NCI-H510A (cell line): ENCODE data around the gene WNK2.

ENCODE experiments used
- DNase-seq: peaks from one replicate; lab custom pipeline; 2025; lab: John Stamatoyannopoulos, UW

The WNK2 gene

DNA sequence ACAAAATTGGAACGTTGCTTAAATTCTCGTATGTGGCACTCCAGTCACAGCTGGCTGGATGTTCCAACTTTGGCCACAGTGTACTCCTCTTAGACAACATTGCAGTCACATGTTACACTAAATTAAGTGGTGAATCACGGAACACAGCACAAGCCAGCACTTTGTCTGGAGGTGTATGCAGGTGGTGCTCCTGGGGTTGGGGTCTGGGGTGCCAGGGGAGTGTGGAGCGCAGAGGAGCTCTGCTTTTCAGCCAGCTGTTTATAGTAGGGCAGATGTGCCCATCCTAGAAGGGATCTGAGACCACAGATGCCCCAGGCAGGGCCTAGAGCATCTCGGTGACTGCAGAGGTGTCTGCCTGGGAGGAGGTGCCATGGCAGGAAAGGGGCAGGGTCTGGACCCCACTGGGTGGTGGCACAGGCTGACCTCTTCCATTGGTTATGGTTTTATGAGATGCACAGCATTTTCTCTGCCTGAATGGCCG, 82.6 kb downstream of the WNK2 start:
- no peak for DNase-seq

DNA sequence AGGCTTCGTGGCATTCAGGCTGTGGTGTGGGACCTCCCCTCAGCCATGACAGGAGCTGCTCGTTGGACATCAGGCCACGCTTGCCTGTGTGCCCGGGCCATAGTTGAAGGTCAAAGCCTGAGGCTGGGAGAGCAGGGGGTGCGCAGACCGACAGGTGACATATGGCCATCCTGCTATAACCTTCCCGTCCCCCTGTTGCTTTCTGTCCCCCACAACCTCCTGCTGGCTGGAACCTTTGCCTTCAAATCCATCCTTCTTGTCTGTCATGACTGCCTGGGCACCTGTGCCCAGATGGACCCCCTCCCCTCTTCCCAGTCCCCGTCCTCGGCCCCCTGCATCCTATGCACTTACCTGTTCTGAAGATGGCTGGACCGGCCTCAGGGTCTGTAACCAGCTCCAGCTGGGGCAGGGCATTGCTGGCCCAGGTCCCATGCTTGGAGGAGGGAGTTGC, 83.2 kb downstream of the WNK2 start:
- no peak for DNase-seq

DNA sequence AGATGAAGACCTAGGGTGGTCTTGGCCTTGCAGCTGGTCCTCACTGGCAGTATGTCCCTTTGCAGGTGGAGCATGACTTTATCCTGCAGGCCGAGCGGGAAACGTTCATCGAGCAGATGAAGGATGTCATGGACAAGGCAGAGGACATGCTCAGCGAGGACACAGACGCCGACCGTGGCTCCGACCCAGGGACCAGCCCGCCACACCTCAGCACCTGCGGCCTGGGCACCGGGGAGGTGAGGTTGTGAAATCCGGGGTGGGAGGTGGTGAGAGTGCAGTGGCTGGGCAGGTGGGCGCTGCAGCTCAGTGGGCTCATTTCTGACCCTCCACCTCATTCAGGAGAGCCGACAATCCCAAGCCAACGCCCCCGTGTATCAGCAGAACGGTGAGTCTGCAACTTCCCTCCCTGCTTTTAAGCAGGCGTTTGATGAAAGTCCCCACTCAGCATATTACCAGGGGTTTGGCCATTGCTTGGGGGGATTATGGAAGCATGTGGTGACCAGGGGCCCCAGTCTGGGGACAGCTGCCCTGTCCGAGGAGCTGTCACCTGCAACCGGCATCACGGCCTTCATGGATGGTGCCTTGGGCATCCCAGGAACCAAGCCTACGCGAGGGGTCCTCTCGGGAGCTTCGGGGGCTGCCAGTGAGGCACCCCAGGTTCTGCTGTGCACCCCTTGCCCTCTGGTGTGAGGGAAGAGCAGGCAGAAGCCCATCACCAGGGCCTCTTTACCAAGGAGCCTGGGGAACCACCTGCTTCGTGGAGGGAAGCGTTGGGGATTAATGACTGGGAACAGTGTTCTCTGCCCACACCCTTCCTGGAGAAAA, 84.0 kb downstream of the WNK2 start:
- DNase-seq = no peak

DNA sequence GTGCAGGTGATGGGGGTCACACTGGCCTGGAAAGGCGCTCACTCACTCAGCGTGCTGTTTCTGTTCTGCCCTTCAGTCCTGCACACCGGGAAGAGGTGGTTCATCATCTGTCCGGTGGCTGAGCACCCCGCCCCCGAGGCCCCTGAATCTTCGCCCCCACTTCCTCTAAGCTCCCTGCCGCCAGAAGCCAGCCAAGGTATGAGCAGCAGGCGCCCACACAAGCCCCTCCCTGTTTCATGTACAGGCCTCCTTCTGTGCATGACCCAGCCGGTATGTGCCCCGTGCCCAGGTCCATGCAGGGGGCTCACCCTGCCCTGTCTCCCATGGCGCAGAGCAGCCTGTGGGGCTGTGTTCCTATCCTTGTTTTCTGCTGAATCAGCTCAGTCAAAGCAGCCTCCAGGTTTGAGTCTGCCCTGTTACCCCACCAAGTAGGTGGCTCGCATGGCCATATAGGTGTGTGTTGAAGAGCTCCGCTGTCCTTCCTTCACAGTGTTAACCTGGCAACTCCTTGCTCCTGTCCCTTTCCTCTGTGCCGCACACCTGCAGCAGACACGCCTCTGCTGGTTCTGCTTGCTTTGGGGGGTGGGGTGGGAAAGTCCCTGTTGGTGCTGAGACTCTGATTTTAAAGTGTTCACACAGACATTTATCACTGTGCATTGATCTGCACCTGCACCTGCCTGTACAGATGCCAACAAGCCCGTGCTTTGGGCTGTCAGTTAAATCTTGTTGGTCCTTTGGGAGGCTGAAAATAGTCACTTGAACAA, 84.8 kb downstream of the WNK2 start:
- peak; percentile 83 for DNase-seq

DNA sequence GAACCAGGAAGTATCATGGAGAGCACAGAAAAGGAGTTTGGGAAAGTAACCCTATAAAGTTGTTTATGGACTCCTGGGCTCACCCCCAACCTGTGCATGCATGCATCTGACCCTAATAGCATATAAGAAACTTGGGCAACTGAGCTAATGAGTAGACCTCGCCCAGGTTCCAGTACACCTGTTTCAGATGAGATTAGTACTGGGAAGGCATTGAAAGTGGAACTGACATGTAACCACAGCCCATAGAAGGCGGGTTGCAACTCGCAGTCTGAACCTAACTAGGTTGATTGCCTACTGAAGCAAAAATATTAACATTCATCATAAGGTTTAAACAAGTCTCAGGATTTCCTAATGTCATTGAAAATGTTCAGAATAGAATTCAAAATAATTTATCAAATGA, 87.0 kb downstream of the WNK2 start:
- no peak for DNase-seq

DNA sequence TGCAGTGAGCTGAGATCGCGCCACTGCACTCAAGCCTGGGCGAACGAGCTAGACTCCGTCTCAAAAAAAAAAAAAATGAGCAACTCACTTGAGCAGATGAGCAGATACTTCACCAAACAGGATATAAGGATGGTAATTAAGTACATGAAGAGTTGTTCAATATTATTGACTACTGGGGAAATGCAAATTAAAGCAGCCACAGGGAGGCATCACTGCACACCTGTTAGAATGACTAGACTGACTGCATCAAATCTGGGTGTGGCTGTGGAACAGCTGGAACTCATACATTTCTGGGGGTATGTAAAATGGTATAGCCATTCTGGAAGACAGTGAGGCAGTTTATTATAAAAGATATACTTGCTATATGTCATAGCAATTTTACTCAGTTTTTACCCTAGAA, 93.0 kb downstream of the WNK2 start:
- DNase-seq = no peak

DNA sequence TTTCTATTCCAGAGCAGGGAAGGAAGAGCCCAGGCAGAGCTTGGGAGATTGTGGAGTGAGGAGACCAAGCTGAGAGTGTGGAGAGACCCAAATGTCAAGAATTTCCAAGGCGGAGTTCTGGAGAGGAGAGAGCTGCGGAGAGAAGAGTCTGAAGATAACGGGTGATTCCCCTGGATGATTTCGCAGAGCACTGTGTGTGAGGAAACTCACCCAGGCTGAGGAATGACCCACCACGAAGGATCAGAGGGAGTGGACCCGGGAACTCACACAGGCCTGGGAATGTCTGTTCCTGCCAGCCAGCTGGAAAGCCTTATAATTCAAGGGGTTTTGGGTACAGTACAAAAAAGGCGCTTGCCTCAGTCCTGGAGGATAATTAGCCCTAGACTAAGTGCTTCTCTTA, 94.2 kb downstream of the WNK2 start:
- DNase-seq = no peak

DNA sequence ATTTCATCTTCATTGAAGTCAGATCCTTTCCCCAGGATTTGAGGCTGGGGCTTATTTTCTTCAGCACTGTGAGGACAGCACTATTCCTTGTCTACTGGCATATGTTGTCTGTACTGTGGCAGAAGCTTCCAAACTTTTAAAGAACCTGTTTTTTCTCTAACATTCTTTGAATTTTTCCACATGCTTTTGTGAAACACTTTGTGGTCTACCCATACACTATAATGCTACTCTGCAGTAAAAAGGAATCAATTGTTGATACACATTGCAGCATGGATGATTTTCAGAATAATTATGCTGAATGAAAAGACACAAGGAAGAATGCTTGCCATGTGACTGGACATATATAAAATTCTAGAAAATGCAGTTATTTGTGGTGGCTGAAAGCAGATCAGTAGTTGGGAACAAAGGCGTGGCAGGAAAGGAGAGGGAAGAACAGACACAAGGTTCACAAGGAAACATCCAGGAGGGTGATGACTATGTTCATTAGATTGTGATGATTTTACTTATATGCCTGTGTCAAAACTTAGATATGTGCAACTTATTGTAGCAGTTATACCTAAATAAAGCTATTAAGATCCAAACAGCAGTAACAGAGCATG, 96.8 kb downstream of the WNK2 start:
- DNase-seq = no peak

DNA sequence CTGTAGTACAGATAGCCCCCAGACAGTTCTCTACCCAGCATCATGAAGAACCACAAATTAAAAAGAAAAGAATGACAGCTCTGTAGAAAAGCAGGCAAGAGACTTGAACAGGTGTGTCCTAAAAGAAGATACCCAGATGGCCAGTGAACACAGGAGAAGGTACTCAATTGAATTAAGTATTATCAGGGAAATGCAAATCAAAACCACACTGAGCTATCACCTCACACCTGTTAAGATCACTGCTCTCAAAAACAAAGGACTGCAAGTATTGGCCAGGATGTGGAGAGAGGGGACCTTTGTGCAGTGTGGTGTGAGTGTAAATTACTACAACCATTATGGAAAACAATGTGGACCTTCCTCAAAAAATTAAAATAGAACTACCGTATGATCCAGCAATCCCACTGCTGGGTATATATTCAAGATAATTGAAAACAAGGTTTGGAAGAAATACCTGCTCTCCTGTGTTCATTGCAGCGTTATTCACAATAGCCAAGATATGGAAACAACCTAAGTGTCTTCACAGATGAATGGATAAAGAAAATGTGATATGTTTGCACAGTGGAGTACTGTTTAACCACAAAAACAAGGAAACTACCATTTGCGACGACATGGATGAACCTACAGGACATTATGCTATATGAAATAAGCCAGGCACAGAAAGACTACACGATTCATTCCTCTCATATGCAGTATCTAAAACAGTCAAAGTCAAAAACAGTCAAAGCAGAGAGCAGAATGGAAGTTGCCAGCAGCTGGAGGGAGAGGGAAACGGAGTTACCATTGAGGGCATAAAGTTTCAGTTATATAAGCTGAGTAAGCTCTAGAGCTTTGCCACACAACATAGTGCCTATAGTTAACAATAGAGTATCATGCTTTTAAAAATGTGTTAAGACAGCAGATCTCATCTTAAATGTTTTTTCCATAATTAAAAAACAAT, 102.6 kb downstream of the WNK2 start:
- peak; percentile 6 for DNase-seq

DNA sequence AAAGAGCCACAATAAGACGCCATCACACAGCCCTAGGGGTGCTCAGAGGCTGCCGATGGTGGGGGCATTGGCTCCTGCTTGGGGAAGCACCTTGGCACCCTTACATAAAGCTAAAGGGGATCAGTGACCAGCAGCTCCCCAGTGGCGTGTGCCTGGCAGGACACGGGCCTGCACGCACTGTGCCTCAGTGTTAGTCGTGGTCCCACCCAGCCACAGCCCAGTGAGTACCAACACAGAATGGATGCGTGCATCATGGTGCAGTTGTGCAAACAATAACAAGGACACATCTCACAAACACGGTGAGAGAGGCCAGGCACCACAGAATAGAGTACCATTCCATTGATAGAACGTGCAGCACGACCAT, 103.2 kb downstream of the WNK2 start:
- no peak for DNase-seq

DNA sequence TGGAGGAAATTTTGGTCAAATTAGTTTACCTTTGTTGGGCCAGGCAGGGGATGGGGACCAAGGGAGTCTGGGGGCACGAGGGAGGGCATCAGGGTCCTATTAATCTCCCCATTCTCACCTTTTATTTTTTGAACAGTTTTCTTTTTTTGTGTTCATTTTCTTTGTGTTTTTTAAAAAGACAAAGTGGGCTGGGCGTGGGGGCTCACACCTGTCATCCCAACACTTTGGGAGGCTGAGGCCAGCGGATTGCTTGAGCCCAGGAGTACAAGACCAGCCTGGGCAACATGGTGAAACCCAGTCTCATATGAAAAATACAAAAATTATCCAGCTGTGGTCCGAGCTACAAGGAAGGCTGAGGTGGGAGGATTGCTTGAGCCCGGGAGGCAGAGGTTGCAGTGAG, 103.7 kb downstream of the WNK2 start:
- DNase-seq = no peak

DNA sequence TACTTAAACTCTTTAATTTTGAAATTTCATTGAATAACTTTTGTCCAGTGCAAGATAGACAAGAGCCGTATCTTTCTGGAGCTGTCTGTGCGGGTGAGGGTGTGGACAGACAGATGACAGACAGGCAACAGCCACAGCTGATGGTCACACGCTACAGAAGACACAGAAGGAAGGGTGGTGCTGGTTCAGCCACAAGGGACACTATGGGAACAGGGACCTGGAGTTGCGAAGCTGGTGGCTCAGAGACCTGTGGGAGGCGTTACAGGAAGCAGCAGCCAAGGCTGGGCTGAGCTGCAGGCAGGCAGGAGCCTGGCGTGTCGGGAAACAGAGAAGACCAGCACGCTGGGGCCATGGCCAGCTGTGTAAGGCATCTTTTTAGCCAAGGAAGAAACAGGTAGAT, 104.4 kb downstream of the WNK2 start:
- no peak for DNase-seq

DNA sequence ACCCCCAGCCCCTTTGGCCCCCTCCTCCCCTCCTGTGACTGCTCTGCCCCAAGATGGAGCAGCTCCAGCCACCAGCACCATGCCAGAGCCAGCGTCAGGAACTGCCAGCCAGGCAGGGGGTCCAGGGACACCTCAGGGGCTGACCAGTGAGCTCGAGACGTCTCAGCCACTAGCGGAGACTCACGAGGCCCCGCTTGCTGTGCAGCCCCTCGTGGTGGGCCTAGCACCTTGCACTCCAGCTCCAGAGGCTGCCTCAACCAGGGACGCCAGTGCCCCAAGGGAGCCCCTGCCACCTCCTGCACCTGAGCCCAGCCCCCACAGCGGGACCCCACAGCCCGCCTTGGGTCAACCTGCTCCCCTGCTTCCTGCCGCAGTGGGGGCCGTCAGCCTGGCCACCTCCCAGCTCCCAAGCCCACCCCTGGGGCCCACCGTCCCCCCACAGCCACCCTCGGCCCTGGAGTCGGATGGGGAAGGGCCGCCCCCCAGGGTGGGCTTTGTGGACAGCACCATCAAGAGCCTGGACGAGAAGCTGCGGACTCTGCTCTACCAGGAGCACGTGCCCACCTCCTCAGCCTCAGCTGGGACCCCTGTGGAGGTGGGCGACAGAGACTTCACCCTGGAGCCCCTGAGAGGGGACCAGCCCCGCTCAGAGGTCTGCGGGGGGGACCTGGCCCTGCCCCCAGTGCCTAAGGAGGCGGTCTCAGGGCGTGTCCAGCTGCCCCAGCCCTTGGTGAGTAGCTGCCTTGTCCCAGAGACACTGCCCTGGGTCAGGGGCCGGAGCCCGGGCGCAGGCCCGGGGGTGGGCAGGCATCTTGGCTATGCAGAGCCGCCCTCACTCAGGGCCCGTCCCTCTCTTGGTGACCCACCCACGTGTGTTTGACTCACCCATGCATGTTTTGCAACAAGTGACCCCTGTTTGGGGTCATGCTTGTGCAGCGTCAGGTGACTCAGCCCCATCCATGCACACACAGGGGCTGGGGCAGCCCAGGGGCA, 105.2 kb downstream of the WNK2 start:
- no peak for DNase-seq

DNA sequence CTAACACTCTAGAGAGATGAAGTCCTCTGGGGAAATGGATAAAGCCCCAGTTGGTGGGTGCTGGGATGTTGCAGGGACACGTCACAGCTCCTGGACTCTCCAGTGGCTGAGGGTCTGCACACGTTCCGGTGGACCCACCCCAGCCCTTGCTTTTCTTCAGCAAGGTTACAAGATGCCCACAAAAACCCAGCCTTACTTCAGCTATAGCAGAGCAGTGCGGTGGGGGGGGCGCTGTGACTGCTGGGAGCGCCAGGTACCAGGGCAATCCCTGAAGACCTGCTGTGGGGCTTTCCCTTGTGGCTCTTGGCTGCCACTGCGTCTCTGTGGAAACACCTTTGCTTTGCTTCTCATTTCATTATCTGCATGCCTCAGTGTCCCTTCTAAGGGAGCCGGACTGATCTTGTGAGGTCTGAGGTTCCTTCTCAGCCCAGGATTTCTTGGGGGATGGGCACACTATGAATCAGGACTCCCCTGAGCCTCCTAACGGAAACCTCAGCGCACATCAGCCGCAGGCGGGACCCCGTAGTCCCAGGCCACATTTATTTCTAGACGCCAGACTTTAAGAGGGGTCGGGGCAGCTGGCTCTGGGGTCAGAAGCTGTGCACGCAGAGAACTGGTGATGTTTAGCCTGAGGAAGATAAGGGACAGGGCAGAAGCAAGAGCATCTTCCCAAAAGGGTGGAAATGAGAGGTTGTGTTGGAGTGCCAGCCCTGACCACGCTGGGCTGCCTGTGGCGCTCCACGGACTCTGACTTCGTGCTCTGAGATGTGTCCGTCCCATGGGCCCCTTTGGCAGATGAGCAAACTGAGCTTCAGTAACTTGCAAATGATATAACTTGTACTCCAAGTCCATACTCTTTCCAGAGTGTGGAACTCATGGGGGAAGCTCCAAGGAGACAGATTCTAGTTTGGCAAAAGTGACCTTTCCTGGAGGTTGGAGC, 106.8 kb downstream of the WNK2 start:
- DNase-seq = no peak

DNA sequence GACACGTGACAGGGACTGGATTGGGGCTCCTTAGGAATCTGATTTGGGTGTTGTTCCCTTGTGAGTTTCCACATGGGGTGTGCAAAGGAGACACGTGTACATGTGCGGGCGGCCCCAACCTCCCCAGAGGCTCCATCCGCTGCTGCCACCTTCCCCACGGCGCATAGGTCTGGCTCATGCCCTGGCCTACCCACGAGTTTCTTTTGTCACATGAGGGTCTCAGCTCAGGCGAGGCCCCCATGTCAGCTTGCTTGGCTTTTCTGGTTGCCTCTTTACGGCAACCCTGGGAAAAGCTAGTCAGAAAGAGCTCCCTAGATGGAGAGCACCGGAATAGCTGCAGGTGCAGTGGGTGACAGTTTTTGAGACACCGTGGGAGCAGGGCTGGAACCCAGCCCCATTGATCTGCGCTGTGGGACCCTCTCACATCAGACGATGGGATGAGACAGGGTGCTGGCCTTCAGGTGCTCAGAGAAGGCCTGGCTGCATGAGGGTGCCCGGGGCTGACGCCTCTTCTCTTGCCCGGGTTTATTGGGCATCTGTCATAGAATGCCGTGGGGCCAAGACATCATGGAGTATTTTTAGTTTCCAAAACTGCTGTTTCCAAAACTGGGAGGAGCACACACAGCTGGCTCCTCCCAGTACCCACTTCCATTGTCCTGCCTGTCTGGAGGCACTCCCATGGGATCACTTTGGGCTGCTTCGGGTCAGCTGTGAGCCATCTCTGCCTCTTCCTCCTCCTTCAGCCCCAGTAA, 107.8 kb downstream of the WNK2 start:
- no peak for DNase-seq

DNA sequence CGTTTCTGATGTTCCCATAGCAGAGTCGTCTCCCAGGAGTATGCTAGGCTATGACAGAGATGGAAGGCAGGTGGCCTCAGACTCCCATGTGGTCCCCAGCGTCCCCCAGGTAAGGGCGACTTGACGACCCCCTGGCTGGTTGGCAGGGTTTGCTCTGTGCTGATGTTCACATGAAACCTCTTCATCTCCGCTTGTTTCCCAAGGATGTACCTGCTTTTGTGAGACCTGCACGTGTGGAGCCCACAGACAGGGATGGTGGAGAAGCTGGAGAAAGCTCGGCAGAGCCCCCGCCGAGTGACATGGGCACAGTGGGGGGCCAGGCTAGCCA, 108.3 kb downstream of the WNK2 start:
- DNase-seq = no peak

DNA sequence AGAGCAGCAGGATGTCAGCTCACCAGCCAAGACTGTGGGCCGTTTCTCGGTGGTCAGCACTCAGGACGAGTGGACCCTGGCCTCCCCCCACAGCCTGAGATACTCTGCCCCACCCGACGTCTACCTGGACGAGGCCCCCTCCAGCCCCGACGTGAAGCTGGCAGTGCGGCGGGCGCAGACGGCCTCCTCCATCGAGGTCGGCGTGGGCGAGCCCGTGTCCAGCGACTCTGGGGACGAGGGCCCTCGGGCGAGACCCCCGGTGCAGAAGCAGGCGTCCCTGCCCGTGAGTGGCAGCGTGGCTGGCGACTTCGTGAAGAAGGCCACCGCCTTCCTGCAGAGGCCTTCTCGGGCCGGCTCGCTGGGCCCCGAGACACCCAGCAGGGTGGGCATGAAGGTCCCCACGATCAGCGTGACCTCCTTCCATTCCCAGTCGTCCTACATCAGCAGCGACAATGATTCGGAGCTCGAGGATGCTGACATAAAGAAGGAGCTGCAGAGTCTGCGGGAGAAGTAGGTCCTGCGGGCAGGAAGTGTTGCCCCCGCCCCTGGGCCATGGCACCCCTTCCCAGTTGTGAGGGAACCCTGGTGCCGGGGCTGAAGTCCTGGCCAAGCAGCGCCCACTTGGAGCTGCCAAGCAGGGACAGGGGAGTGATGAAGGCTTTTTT, 108.9 kb downstream of the WNK2 start:
- no peak for DNase-seq

DNA sequence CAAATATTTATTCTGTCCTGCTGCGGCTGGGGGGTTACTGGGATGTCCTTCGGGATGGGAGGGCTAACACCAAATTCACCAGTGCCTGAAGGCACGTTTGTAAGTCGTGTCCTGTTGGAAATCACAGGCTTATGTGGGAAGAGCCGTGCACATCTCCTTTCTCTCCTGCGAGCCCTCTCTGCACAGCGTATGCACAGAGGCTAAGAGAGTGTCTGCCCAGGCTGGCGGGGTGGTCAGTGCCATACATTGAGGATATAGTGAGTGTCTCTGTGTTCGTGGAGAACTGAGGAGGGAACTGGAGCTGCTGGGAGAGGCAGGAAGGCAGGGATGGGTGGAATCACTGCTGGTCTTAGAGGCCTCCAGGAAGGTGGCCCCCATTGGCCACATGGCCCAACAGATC, 110.1 kb downstream of the WNK2 start:
- DNase-seq = no peak
